GM23248 (cell line): ENCODE data around the gene KIF12. TPM values are rescaled to one million over a fixed set of nuclear protein-coding genes. Genes with fewer than 3 reads are reported as not detected.

ENCODE experiments used
- DNase-seq: peaks from one replicate; pipeline ENCODE4 v3.0.0-alpha.2; 2015
- H2AFZ ChIP-seq: fragments of 200-600 bp; sonication (generic); 2 replicates; pipeline ENCODE4 v1.6.1; 2016; ENCODE audit warnings: antibody characterized with exemption
- H3F3A ChIP-seq: fragments of 200-600 bp; sonication (generic); 2 replicates; pipeline ENCODE4 v1.6.1; 2016; ENCODE audit warnings: mild to moderate bottlenecking, antibody characterized with exemption, mixed run types; ENCODE audit not compliant: insufficient read depth
- H3K27ac ChIP-seq: fragments of 200-600 bp; sonication (generic); 2 replicates; pipeline ENCODE4 v1.5.1; 2016; ENCODE audit warnings: mild to moderate bottlenecking
- H3K27me3 ChIP-seq: fragments of 200-600 bp; sonication (generic); replicated peaks from 2 replicates; pipeline ENCODE4 v1.6.1; 2016; ENCODE audit warnings: mild to moderate bottlenecking; ENCODE audit not compliant: insufficient read depth
- H3K36me3 ChIP-seq: fragments of 200-600 bp; sonication (generic); 2 replicates; pipeline ENCODE4 v1.6.1; 2016; ENCODE audit warnings: low read depth, mild to moderate bottlenecking
- H3K4me1 ChIP-seq: fragments of 200-600 bp; sonication (generic); 2 replicates; pipeline ENCODE4 v1.6.1; 2016; ENCODE audit warnings: mild to moderate bottlenecking; ENCODE audit not compliant: insufficient read depth
- H3K4me2 ChIP-seq: fragments of 200-600 bp; sonication (generic); one replicate; pipeline ENCODE4 v1.6.1; 2016; ENCODE audit warnings: mild to moderate bottlenecking; ENCODE audit not compliant: unreplicated experiment
- H3K4me3 ChIP-seq: fragments of 200-600 bp; sonication (generic); 2 replicates; pipeline ENCODE4 v1.5.1; 2016; ENCODE audit warnings: mild to moderate bottlenecking
- H3K79me2 ChIP-seq: fragments of 200-600 bp; sonication (generic); 2 replicates; pipeline ENCODE4 v1.6.1; 2016; ENCODE audit warnings: mild to moderate bottlenecking; ENCODE audit not compliant: insufficient read depth
- H3K9ac ChIP-seq: fragments of 200-600 bp; sonication (generic); 2 replicates; pipeline ENCODE4 v1.6.1; 2016; ENCODE audit warnings: mild to moderate bottlenecking
- H3K9me2 ChIP-seq: fragments of 200-600 bp; sonication (generic); 2 replicates; pipeline ENCODE4 v1.6.1; 2016; ENCODE audit warnings: mixed run types, mild to moderate bottlenecking, moderate library complexity; ENCODE audit not compliant: insufficient read depth
- H3K9me3 ChIP-seq: fragments of 200-600 bp; sonication (generic); one replicate; pipeline ENCODE4 v1.6.1; 2017; ENCODE audit warnings: low read depth
- H4K20me1 ChIP-seq: fragments of 200-600 bp; sonication (generic); 2 replicates; pipeline ENCODE4 v1.6.0; 2016; ENCODE audit not compliant: insufficient read depth
- EZH2 ChIP-seq: fragments of 200-600 bp; sonication (generic); IDR thresholded peaks from 2 replicates; pipeline ENCODE4 v1.6.1; 2018; ENCODE audit warnings: antibody characterized with exemption, mild to moderate bottlenecking; ENCODE audit not compliant: insufficient read depth, poor library complexity, severe bottlenecking
- EZH2phosphoT487 ChIP-seq: fragments of 200-600 bp; sonication (generic); IDR thresholded peaks from 2 replicates; pipeline ENCODE4 v1.6.1; 2018; ENCODE audit warnings: antibody characterized with exemption, moderate library complexity, mild to moderate bottlenecking, low read depth; ENCODE audit not compliant: insufficient read depth
- WGBS, 2 experiments: methylation state at CpG; one replicate each; pipeline ENCODE4 v1.1.6; 2015 to 2017; ENCODE audit warnings: low lambda C conversion rate in 2 of 2, low coverage in 1 of 2; ENCODE audit errors: missing lambda C conversion rate in 2 of 2; 5-methylcytosine and 5-hydroxymethylcytosine counted together
- in situ Hi-C: fragments of 300-500 bp; cut with MboI; formaldehyde crosslinking; loops from 2 replicates; pipeline ENCODE4 v1.15.0; 2020
- polyA plus RNA-seq: library from polyadenylated mRNA; unstranded; fragments of >200 nt; fragmentation: Nextera tagmentation; extraction: Ambion mirVana; gene quantifications from 2 replicates; pipeline ENCODE4 v1.2.1, GENCODE V29; 2016
- total RNA-seq: library from RNA; depleted of rRNA; stranded (reverse); fragments of >200 nt; shearing (Covaris generic); gene quantifications from 2 replicates; pipeline ENCODE4 v1.2.3, GENCODE V29; 2014

Gene KIF12
- total and polyA plus RNA-seq, 2 experiments from 2014 or later: not detected

DNA sequence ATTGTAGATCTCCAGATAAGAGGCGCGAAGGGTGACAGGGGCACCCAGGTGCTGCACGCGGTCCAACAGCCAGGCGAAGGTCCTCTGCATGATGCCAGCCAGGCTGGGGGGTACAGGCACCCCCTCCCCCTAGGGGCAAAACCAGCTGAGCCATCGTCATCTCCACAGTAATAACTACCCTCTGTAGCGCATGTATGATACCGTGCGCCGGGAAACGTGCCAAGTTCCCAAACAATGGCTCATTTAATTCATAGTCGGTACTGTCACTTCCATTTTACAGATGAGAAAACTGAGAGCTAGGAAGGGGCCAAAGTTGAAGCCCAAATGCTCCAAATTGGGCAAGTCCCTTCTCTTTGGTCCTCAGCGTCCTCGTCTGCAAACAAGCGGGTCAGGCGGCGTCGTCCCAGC, 1.5 kb downstream of the KIF12 start:
- Histone ChIP-seq H3K9me3 (no peaks in the 10 kb centered on the region), H3K79me2 (no peaks in the 10 kb centered on the region), H2AFZ (peak overlapping the region; percentile 35; the same call in 1 of the 2 replicates), H3K9me2 (no peaks in the 10 kb centered on the region), H3F3A (no peaks in the 10 kb centered on the region), H3K36me3 (no peaks in the 10 kb centered on the region), H3K9ac (no peak overlapping the region), H3K27me3 (no peaks in the 10 kb centered on the region; the same call in 1 of the 2 replicates), H4K20me1 (no peaks in the 10 kb centered on the region), H3K27ac (no peak overlapping the region), H3K4me2 (peak overlapping the region; percentile 66), H3K4me1 (no peaks in the 10 kb centered on the region), H3K4me3 (peak overlapping the region; percentile 59; the same call in 1 of the 2 replicates)
- peak; percentile 25 for DNase-seq
- TF ChIP-seq EZH2phosphoT487 (no peak), EZH2 (no peak)
- 45 to 46% methylated on average over 18 of the region's 18 CpGs for WGBS, 2 experiments
- in situ Hi-C loops: no loop called here

DNA sequence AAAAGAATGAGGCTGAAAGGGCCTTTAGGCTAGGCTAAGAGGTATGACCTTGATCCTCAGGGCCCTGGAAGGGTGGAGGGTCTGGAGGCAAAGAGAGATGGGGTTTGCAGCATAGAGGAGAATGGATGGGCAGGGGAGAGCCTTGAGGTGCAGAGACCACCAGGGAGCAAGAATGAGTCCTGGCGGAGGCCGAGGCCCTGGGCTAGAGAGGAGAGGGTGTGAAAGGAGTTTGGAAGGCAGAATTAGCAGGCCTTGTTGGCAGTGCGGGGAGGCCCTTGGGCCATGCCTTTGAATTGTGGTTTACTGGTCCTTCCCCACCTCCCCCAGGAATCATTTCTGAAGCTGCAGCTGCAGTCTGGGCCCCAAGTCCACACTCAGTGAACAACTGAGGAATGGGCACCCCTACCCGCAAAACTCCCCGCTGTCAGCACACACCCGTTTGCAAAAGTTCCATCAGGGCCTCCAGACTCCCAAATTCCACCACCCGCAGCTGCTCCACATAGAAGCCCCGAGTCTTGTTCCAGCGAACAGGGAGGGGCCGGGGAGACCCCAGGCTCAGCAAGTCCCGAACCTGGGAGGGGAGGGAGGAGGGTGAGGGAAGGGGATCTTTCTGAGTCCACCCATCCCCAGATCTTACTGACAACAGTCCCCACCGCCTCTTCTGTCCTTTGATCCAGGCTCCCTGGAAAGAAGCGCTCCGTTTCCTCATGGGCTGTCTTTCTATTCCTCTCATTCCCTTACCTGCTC, 2.1 kb downstream of the KIF12 start:
- Histone ChIP-seq H3F3A (no peaks in the 10 kb centered on the region), H3K27ac (no peak overlapping the region), H3K36me3 (no peaks in the 10 kb centered on the region), H3K4me3 (no peak overlapping the region), H3K9me2 (no peaks in the 10 kb centered on the region), H3K4me1 (no peaks in the 10 kb centered on the region), H3K79me2 (no peaks in the 10 kb centered on the region), H3K27me3 (no peaks in the 10 kb centered on the region; the same call in 1 of the 2 replicates), H2AFZ (no peak overlapping the region), H3K4me2 (no peak overlapping the region), H3K9me3 (no peaks in the 10 kb centered on the region), H3K9ac (no peak overlapping the region), H4K20me1 (no peaks in the 10 kb centered on the region)
- WGBS, 2 experiments: 83 to 88% methylated on average over 13 to 14 of the region's 14 CpGs
- TF ChIP-seq EZH2phosphoT487: no peak
- TF ChIP-seq EZH2: no peak
- DNase-seq: no peak
- in situ Hi-C loops: no loop called here

DNA sequence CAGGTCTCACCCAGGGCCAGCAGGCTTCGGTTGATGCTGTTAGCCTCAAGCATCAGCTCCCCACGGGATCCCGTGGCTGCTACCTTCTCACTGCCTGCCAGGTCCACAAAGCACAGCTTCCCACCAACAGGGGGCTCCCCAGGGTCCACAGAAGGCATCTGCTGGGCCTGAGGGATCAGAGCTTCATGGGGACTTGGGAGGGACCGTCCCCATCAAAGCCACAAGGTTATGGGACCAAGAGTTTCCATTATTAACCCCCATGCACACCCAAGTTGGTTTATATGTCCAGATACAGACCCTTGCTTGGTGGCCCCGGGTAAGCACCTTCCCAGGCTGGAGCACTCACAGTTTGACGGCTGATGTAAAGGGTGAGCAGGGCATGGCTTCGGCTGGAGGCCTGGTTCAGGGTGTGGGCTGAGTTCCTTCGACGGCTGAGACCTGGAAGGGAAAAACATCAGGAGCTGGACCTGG, 3.0 kb downstream of the KIF12 start:
- Histone ChIP-seq H3K4me3 (no peak overlapping the region), H3K4me2 (no peak overlapping the region), H4K20me1 (no peaks in the 10 kb centered on the region), H3K9me2 (no peaks in the 10 kb centered on the region), H3K9ac (no peak overlapping the region), H2AFZ (no peak overlapping the region), H3K79me2 (no peaks in the 10 kb centered on the region), H3K36me3 (no peaks in the 10 kb centered on the region), H3F3A (no peaks in the 10 kb centered on the region), H3K27ac (no peak overlapping the region), H3K4me1 (no peaks in the 10 kb centered on the region), H3K9me3 (no peaks in the 10 kb centered on the region), H3K27me3 (no peaks in the 10 kb centered on the region; the same call in 1 of the 2 replicates)
- TF ChIP-seq EZH2 (no peak), EZH2phosphoT487 (no peak)
- WGBS, 2 experiments: 74 to 76% methylated on average over 9 of the region's 9 CpGs
- in situ Hi-C loops: no loop called here
- DNase-seq: no peak

DNA sequence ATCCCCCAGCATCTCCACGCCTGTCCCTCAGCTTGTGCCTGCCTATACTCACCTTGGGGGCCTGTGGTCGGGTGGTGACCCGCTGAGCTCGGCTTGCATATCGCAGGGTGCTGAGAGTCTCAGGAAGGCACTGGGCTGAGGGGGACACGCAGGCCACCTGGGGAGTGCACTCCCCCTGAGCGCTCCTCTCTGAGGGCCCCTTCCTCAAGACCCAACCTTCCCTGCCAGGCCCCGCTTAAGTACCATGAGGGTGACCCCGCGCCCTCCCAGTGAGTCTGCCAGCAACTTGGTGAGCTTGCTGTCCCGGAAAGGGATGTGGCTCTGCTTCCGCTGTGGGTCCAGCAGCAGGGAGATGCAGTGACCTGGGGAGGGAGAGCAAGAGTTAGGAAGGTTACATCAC, 4.1 kb downstream of the KIF12 start:
- Histone ChIP-seq H3K9ac (no peak overlapping the region), H3K9me2 (no peaks in the 10 kb centered on the region), H3K9me3 (no peaks in the 10 kb centered on the region), H2AFZ (no peak overlapping the region), H3F3A (no peaks in the 10 kb centered on the region), H3K4me3 (no peak overlapping the region), H3K4me1 (no peaks in the 10 kb centered on the region), H3K79me2 (no peaks in the 10 kb centered on the region), H3K27ac (no peak overlapping the region), H3K27me3 (no peaks in the 10 kb centered on the region; the same call in 1 of the 2 replicates), H3K36me3 (no peaks in the 10 kb centered on the region), H3K4me2 (no peak overlapping the region), H4K20me1 (no peaks in the 10 kb centered on the region)
- in situ Hi-C loops: no loop called here
- WGBS, 2 experiments: 87 to 88% methylated on average over 12 of the region's 12 CpGs
- no peak for DNase-seq
- TF ChIP-seq EZH2phosphoT487 (no peak), EZH2 (no peak)
